H7 (cell line): ENCODE measurements around the gene DNASE1L2. TPM values are rescaled to one million over a fixed set of nuclear protein-coding genes. Genes with fewer than 3 reads are reported as not detected.

Source experiments
- DNase-seq: peaks from one replicate; pipeline ENCODE4 v3.0.0; 2012
- H3K27me3 ChIP-seq: 2 replicates; pipeline ENCODE4 v1.6.0; 2011; ENCODE audit warnings: mild to moderate bottlenecking, low read length; ENCODE audit not compliant: control insufficient read depth, insufficient read depth
- H3K36me3 ChIP-seq: replicated peaks from 2 replicates; pipeline ENCODE4 v1.5.1; 2011; ENCODE audit warnings: low read length; ENCODE audit not compliant: control insufficient read depth, insufficient read depth
- H3K4me3 ChIP-seq: 2 replicates; pipeline ENCODE4 v1.5.1; 2011; ENCODE audit warnings: low read depth, mild to moderate bottlenecking, control low read depth, low read length, moderate library complexity; ENCODE audit not compliant: insufficient read depth
- total RNA-seq: library from RNA; depleted of rRNA; stranded (reverse); fragments of >200 nt; shearing (Covaris generic); gene quantifications from 2 replicates; pipeline ENCODE4 v1.2.3, GENCODE V29; 2014

DNASE1L2 gene
- total RNA-seq, 1 experiment from 2014 or later = 0.69 TPM

DNA sequence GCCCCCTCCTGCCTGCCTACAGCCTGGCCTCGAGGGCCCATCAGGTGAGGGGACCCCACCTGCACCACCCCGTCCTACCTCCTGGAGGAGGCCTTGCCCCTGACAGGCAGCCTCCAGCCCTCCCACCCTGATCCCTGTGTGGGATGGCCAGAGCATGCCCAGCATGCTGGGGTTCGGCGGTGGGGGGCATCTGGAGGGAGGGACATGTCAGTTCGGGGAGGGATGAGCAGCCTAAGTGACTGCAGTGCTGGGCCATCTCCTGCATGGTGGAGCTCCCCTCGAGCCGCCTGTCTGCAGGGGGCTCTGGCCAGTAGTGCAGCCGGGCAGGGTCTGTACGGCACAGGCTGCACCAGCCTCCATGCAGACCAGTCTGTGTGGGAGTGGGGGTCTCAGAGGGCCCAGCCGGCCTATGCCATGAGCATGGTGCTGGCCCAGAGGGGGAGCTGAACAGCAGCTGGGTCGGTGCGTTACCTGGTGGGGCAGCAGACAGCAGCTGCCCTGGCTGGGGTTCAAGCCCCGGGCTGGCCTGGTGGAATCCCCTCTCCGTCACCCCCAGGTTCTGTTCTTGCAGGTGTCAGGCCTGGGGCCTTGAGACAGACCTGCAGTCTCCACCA lies 35.7 kb downstream of the DNASE1L2 start:
- Histone ChIP-seq H3K4me3 (no peak overlapping the region), H3K36me3 (no peaks in the 10 kb centered on the region), H3K27me3 (no peaks in the 10 kb centered on the region; the same call in 1 of the 2 replicates)
- DNase-seq = peak; percentile 63

GRCh38 chr16:2273484-2273883 lies 37.2 kb downstream of the DNASE1L2 start:
- Histone ChIP-seq H3K27me3 (no peaks in the 10 kb centered on the region; the same call in 1 of the 2 replicates), H3K4me3 (no peak overlapping the region), H3K36me3 (no peaks in the 10 kb centered on the region)
- DNase-seq = no peak

GRCh38 chr16:2273931-2274330 lies 37.7 kb downstream of the DNASE1L2 start:
- Histone ChIP-seq H3K4me3 (no peak overlapping the region), H3K36me3 (no peaks in the 10 kb centered on the region), H3K27me3 (no peaks in the 10 kb centered on the region)
- DNase-seq = no peak

DNA sequence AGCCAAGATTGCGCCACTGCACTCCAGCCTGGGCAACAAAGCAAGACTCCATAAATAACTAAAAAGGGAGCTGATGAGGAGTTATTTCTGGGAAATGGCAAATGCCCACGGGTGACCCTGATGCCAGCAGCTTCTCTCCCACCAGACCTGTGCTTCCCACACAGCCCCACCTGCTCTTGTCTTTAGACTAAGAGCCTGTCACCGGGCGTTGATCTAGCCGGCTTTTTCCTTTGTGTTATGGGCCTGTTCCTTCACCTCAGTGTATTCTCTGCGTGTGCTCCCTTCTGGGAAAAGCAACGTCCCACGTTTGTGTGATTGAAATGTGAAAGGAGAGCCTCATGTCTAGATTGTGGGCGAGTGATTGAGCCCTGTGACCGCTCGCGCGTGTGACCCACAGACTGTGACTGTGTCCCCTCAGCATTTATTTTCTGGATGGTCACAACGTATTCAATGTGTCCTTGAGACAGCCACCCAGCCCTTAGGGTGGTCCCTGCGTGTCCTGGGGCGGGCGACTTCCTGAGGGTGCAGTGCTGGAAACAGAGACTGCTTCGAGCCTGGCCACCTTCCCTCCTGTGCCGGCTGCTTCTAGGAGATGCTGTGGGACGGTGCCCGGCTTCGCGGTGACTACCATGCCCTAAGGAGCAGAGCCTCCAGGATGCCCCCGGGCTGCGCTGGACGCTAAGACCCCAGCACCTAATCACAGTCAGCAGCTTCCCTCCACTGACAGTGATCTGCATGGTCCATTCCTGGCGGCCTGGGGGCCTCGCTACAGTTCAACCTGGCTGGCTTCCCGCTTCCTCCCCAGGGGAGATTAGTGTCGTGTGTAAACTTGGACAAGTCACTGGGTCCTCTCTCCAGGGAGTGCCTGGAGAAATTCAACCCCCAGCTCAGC lies 39.5 kb downstream of the DNASE1L2 start:
- Histone ChIP-seq H3K36me3 (no peaks in the 10 kb centered on the region), H3K27me3 (no peaks in the 10 kb centered on the region), H3K4me3 (no peak overlapping the region)
- DNase-seq = no peak

DNA sequence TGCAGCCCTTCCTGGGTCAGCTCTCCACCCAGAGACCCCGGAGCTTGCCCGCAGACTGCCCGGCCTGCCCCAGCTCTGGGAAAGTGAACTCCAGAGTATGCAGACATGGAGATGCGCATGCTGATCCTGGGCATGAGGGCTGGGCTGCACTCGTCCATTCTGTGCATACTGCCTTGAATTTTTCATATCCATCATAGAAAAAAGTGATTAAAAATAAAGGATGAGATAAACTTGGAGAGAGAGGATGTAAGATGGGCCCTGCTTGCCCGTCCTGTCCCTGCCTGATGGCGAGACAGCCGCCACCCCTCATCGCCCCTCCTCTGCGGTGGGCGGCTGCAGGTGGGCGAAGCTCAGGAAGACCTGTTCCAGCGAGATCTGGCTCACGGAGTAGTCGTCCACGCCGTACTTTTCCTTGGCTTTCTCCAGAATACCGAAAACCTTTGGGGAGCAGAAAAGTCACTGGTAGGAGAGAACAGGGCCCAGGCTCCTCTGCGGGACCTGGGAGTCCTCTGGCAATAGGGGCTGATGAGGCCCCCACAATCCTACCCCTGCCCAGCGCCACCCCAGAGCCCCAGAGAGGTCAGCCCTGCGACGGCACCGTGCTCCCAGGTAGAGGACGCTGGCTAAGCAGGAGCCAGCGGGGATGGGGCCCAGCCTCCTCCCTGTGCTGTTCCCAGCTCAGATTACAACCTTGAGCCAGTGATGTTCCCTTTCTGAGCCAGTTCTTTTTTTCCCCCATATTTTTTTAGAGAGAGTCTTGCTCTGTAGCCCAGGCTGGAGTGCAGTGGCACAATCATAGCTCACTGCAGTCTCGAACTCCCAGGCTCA lies 40.3 kb downstream of the DNASE1L2 start:
- no peaks in the 10 kb centered on the region for H3K27me3 ChIP-seq
- DNase-seq = peak; percentile 74

GRCh38 chr16:2277466-2278271 lies 41.4 kb downstream of the DNASE1L2 start:
- no peak for DNase-seq
- no peaks in the 10 kb centered on the region for H3K27me3 ChIP-seq
- H3K4me3 ChIP-seq = no peak overlapping the region
- H3K36me3 ChIP-seq = no peaks in the 10 kb centered on the region

More for the DNA sequence above, 40.3 kb downstream of the DNASE1L2 start:
- no peak overlapping the region for H3K4me3 ChIP-seq
- H3K36me3 ChIP-seq = no peaks in the 10 kb centered on the region

- H3K36me3 ChIP-seq = no peaks in the 10 kb centered on the region
- no peaks in the 10 kb centered on the region for H3K27me3 ChIP-seq
- H3K4me3 ChIP-seq = no peak overlapping the region
- peak; percentile 89 for DNase-seq
Measured at GRCh38 chr16:2278272-2278608, 42.0 kb downstream of the DNASE1L2 start.

- Histone ChIP-seq H3K27me3 (no peaks in the 10 kb centered on the region), H3K36me3 (no peaks in the 10 kb centered on the region), H3K4me3 (no peak overlapping the region)
- no peak for DNase-seq
Measured at GRCh38 chr16:2278956-2279800, 42.9 kb downstream of the DNASE1L2 start.

DNA sequence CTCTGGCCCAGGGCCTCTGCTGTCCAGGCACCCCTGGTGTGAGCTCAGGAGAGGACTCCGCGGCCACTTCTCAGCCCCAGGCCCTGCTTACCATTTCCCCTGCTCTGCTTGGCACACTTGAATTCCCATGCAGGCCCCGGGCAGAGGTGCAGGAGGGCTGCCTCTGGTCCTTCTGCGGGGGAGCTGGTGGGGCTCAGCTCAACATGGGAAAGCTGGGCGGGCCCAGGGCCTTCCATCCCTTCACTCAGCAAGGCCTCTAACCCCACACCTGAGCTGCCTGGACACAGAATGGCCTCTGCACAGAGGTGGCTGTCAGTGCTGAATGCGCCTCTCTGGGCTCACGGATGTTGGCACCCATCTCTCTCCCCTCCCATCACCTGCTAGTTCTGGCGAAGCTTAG lies 44.2 kb downstream of the DNASE1L2 start:
- H3K27me3 ChIP-seq = no peaks in the 10 kb centered on the region
- H3K4me3 ChIP-seq = no peak overlapping the region
- peak; percentile 53 for DNase-seq
- H3K36me3 ChIP-seq = no peaks in the 10 kb centered on the region

- Histone ChIP-seq H3K27me3 (no peaks in the 10 kb centered on the region), H3K4me3 (no peak overlapping the region), H3K36me3 (no peaks in the 10 kb centered on the region)
- DNase-seq = peak; percentile 75
Measured at GRCh38 chr16:2280981-2281542, 44.8 kb downstream of the DNASE1L2 start.

DNA sequence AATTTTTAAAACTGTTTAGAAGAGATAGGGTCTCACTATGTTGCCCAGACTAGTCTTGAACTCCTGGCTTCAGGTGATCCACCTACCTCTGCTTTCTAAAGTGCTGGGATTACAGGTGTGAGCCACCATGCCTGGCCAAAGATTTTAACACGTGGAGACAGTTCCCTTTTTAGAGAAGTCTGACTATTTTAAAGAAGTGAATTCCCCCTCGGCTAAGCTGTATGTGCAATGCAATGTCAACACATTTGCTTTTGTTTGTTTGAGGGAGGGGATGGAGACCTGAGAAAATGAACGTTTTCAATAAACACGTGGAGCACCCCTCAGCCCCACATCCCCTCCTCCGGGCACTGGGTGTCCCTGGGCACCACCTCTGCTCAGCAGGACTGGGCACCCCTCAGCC lies 46.0 kb downstream of the DNASE1L2 start:
- Histone ChIP-seq H3K27me3 (no peaks in the 10 kb centered on the region), H3K36me3 (no peaks in the 10 kb centered on the region), H3K4me3 (no peak overlapping the region)
- DNase-seq = no peak

DNA sequence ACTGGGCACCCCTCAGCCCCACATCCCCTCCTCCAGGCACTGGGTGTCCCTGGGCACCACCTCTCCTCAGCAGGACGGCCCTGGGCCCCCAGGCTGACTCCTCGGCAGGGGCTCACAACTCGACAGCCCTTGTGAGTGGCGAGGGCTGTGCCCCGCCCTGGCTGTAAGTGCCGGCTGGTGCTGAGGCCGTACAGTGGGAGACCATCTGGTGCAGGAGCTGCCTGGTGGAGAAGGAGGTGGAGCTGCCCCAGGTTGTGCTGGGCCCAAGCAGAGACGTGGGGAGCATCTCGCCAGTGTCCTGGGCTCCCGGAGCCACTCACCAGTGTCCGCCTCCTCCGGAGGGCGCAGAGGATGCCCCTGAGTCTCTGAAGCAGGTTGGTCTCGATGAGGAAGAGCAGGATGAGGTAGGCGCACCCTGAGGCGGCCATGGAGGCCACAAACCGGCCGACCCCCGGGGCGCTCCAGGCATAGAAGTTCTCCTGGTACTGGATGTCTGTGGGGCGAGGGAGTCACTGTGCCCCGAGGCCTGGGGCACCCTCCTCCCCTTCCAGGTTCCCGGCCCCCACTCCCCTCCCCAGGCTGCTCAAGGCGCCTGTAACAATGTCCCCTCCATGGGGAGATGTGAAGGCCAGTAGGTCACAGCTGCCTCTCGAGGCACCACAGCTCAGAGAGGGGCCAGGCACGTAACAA lies 46.8 kb downstream of the DNASE1L2 start:
- no peak for DNase-seq
- no peaks in the 10 kb centered on the region for H3K36me3 ChIP-seq
- no peak overlapping the region for H3K4me3 ChIP-seq
- no peaks in the 10 kb centered on the region for H3K27me3 ChIP-seq
